HepG2 (cell line): ENCODE measurements around the gene SLC29A1. TPM values are rescaled to one million over a fixed set of nuclear protein-coding genes. Genes with fewer than 3 reads are reported as not detected.

Experiments used
- ATAC-seq: fragments of 200-7000 bp; cut with Tn5 transposase; 3 replicates; pipeline ENCODE4 v1.9.1; 2020; ENCODE audit warnings: mild to moderate bottlenecking, moderate library complexity
- BruUV-seq: library from RNA; stranded (reverse); fragments of 400-500 nt; replicated peaks from 2 replicates; lab custom pipeline; 2021; lab: Mats Ljungman, UMichigan
- CTCF ChIA-PET: fragments of 300-600 bp; formaldehyde crosslinking; extraction: SDS; loops from one replicate; lab custom pipeline; 2021; ENCODE audit warnings: low total read pairs, inconsistent platforms, low intra/inter-chr PET ratio; lab: Yijun Ruan, JAX
- POLR2A ChIA-PET: fragments of 350-600 bp; sonication (Branson Sonifier 250); formaldehyde crosslinking; loops from one replicate; lab custom pipeline; 2020; ENCODE audit warnings: antibody characterized with exemption, inconsistent platforms; lab: Yijun Ruan, JAX
- DNase-seq: peaks from one replicate; pipeline ENCODE4 v3.0.0-alpha.2; 2015; ENCODE audit warnings: low spot score
- FAIRE-seq: peaks from 3 replicates; lab custom pipeline; 2011; peaks lifted over from hg19 to GRCh38; lab: Jason Lieb, UNC
- H2AFZ ChIP-seq: one replicate; pipeline ENCODE4 v1.6.1; 2011; ENCODE audit warnings: low read length, inconsistent platforms
- H3K27ac ChIP-seq: fragments of 300-600 bp; 3 replicates; pipeline ENCODE4 v1.8.0; 2011; ENCODE audit warnings: mixed run types, mild to moderate bottlenecking, mixed read lengths, low read length, inconsistent platforms; ENCODE audit not compliant: insufficient read depth; ENCODE audit errors: extremely low read length
- H3K27me3 ChIP-seq, 2 experiments: fragments of 200-600 bp in 1 of 2; 2 replicates in 1 of 2; 3 replicates in 1 of 2; pipeline versions ENCODE4 v1.6.0 to v1.8.0; 2011; ENCODE audit warnings: low read length in 2 of 2, mild to moderate bottlenecking in 2 of 2, moderate library complexity in 2 of 2, inconsistent platforms in 1 of 2; ENCODE audit not compliant: insufficient read depth in 2 of 2, control insufficient read depth in 1 of 2
- H3K36me3 ChIP-seq, 2 experiments: fragments of 200-600 bp in 1 of 2; replicated peaks in 1 of 2; 2 replicates in 1 of 2; 3 replicates in 1 of 2; pipeline versions ENCODE4 v1.5.1 to v1.8.0; 2011; ENCODE audit warnings: low read length in 2 of 2, inconsistent platforms in 1 of 2; ENCODE audit not compliant: insufficient read depth in 2 of 2, control insufficient read depth in 1 of 2
- H3K4me1 ChIP-seq: 2 replicates; pipeline ENCODE4 v1.5.1; 2012; ENCODE audit warnings: low read length, inconsistent platforms; ENCODE audit not compliant: insufficient read depth
- H3K4me2 ChIP-seq: 2 replicates; pipeline ENCODE4 v1.6.0; 2011; ENCODE audit warnings: low read depth, low read length, inconsistent platforms
- H3K4me3 ChIP-seq, 3 experiments: fragments of 200-600 bp in 1 of 3; sonication (generic), shearing (Covaris generic) in 1 of 3; replicated peaks in 1 of 3; 2 replicates each; pipeline ENCODE4 v1.5.1; 2011 to 2016; ENCODE audit warnings: low read length in 3 of 3, inconsistent platforms in 2 of 3, low read depth in 2 of 3, mild to moderate bottlenecking in 2 of 3, control low read depth in 1 of 3, mixed read lengths in 1 of 3; ENCODE audit not compliant: insufficient read depth in 1 of 3
- H3K79me2 ChIP-seq: one replicate; pipeline ENCODE4 v1.6.1; 2011; ENCODE audit warnings: low read length, inconsistent platforms; ENCODE audit not compliant: insufficient read depth
- H3K9ac ChIP-seq: 2 replicates; pipeline ENCODE4 v1.6.0; 2011; ENCODE audit warnings: mild to moderate bottlenecking, low read depth, low read length, inconsistent platforms; ENCODE audit not compliant: insufficient read depth
- H3K9me3 ChIP-seq: 2 replicates; pipeline ENCODE4 v1.5.1; 2012; ENCODE audit warnings: mild to moderate bottlenecking, low read length
- H4K20me1 ChIP-seq: 2 replicates; pipeline ENCODE4 v1.6.0; 2011; ENCODE audit warnings: inconsistent platforms, mild to moderate bottlenecking, low read length, moderate library complexity; ENCODE audit not compliant: insufficient read depth
- CREB1 ChIP-seq, 2 experiments: fragments of 450-650 bp in 1 of 2; IDR thresholded peaks; 2 replicates each; pipeline ENCODE4 v1.6.1; 2016 to 2017; ENCODE audit warnings: control low read depth in 1 of 2, mild to moderate bottlenecking in 1 of 2, missing compliant biosample characterization in 1 of 2, missing genetic modification characterization in 1 of 2
- EZH2 ChIP-seq: conservative IDR thresholded peaks from 2 replicates; pipeline ENCODE4 v1.6.1; 2012; ENCODE audit warnings: mild to moderate bottlenecking, low read depth, low read length, moderate library complexity
- HMG20B ChIP-seq: conservative IDR thresholded peaks from 2 replicates; pipeline ENCODE4 v1.6.1; 2016; ENCODE audit warnings: missing genetic modification reagents, missing compliant biosample characterization
- KDM5A ChIP-seq: fragments of 200-600 bp; sonication (generic); IDR thresholded peaks from 2 replicates; pipeline ENCODE4 v1.7.0; 2018; ENCODE audit warnings: antibody characterized with exemption, mild to moderate bottlenecking, low read length, borderline replicate concordance
- MZF1 ChIP-seq: sonication (generic); formaldehyde crosslinking; IDR thresholded peaks from 2 replicates; pipeline ENCODE4 v1.8.1; 2023; ENCODE audit warnings: mild to moderate bottlenecking, missing genetic modification reagents, borderline replicate concordance
- NFRKB ChIP-seq: fragments of 450-650 bp; IDR thresholded peaks from 2 replicates; pipeline ENCODE4 v1.6.1; 2017
- PHF21A ChIP-seq: sonication (generic); formaldehyde crosslinking; IDR thresholded peaks from 2 replicates; pipeline ENCODE4 v1.5.0; 2020; ENCODE audit warnings: mild to moderate bottlenecking, missing genetic modification reagents
- PRPF4 ChIP-seq: fragments of 200-400 bp; formaldehyde crosslinking; IDR thresholded peaks from 2 replicates; pipeline ENCODE4 v1.6.1; 2016; ENCODE audit warnings: low read length, low read depth; ENCODE audit not compliant: poor library complexity, severe bottlenecking
- ZBTB7A ChIP-seq: sonication (generic); formaldehyde crosslinking; IDR thresholded peaks from 2 replicates; pipeline ENCODE4 v1.8.0; 2022; ENCODE audit warnings: mild to moderate bottlenecking, missing genetic modification reagents
- ZFP36L1 ChIP-seq: sonication (generic); formaldehyde crosslinking; IDR thresholded peaks from 2 replicates; pipeline ENCODE4 v1.8.0; 2022; ENCODE audit warnings: mild to moderate bottlenecking, missing genetic modification reagents, moderate library complexity
- ZNF143 ChIP-seq: sonication (generic); formaldehyde crosslinking; IDR thresholded peaks from 2 replicates; pipeline ENCODE4 v1.4.0; 2020; ENCODE audit warnings: missing genetic modification reagents
- ZNF496 ChIP-seq: sonication (generic); formaldehyde crosslinking; IDR thresholded peaks from 2 replicates; pipeline ENCODE4 v1.8.1; 2023; ENCODE audit warnings: mild to moderate bottlenecking, moderate library complexity, missing genetic modification reagents; ENCODE audit not compliant: insufficient replicate concordance
- ZSCAN25 ChIP-seq: sonication (generic); formaldehyde crosslinking; IDR thresholded peaks from 2 replicates; pipeline ENCODE4 v1.8.0; 2022; ENCODE audit warnings: mild to moderate bottlenecking, missing genetic modification reagents
- WGBS: methylation state at CpG from one replicate; pipeline ENCODE4 v1.1.6; 2017; ENCODE audit warnings: low lambda C conversion rate; 5-methylcytosine and 5-hydroxymethylcytosine counted together
- in situ Hi-C: cut with HindIII; loops from 2 replicates; pipeline ENCODE4 v1.10.0; 2017; ENCODE audit warnings: low pct_unique_long_range_greater_than_20kb; ENCODE audit not compliant: extremely low pct_ligation_motif_present
- intact Hi-C: fragments of 100-400 bp; cut with micrococcal nuclease; formaldehyde crosslinking; loops from one replicate; pipeline ENCODE4 v1.10.0; 2022; ENCODE audit not compliant: unreplicated experiment
- polyA plus RNA-seq, 8 experiments: library from polyadenylated mRNA; depleted of rRNA in 3 of 8; stranded (reverse) in 7 of 8; unstranded in 1 of 8; fragments of >200 nt; fragmentation: Illumina TruSeq in 4 of 8; extraction: Trizol in 4 of 8; gene quantifications; 2 replicates each; pipeline versions ENCODE4 v1.2.1 to v1.2.3, GENCODE V29; 2011 to 2016; ENCODE audit warnings: low read depth in 4 of 8, missing spikeins in 1 of 8, mixed read lengths in 1 of 8; ENCODE audit not compliant: insufficient read depth in 1 of 8
- total RNA-seq, 5 experiments: library from RNA; depleted of rRNA; stranded (reverse); fragments of >200 nt; fragmentation: Illumina TruSeq; extraction: Trizol; gene quantifications; 2 replicates each; pipeline ENCODE4 v1.2.3, GENCODE V29; 2016; ENCODE audit warnings: low read depth in 1 of 5
- TF ChIP-seq, protein P1 (sequence below): sonication (generic); formaldehyde crosslinking; IDR thresholded peaks from 2 replicates; pipeline ENCODE4 v1.4.0; 2020; ENCODE audit warnings: missing genetic modification reagents
- TF ChIP-seq, protein P2 (sequence below): sonication (generic); formaldehyde crosslinking; IDR thresholded peaks from 2 replicates; pipeline ENCODE4 v1.4.0; 2020; ENCODE audit warnings: mild to moderate bottlenecking, low read depth, missing genetic modification reagents
- TF ChIP-seq, protein P3 (sequence below): sonication (generic); formaldehyde crosslinking; IDR thresholded peaks from 2 replicates; pipeline ENCODE4 v1.5.0; 2020; ENCODE audit warnings: mild to moderate bottlenecking, missing genetic modification reagents, borderline replicate concordance

The SLC29A1 gene
- total and polyA plus RNA-seq, 2 of the 13 experiments (the other 11 are each of a cell fraction or from before 2014, with no cell fraction given): 43.2 to 106 TPM

DNA sequence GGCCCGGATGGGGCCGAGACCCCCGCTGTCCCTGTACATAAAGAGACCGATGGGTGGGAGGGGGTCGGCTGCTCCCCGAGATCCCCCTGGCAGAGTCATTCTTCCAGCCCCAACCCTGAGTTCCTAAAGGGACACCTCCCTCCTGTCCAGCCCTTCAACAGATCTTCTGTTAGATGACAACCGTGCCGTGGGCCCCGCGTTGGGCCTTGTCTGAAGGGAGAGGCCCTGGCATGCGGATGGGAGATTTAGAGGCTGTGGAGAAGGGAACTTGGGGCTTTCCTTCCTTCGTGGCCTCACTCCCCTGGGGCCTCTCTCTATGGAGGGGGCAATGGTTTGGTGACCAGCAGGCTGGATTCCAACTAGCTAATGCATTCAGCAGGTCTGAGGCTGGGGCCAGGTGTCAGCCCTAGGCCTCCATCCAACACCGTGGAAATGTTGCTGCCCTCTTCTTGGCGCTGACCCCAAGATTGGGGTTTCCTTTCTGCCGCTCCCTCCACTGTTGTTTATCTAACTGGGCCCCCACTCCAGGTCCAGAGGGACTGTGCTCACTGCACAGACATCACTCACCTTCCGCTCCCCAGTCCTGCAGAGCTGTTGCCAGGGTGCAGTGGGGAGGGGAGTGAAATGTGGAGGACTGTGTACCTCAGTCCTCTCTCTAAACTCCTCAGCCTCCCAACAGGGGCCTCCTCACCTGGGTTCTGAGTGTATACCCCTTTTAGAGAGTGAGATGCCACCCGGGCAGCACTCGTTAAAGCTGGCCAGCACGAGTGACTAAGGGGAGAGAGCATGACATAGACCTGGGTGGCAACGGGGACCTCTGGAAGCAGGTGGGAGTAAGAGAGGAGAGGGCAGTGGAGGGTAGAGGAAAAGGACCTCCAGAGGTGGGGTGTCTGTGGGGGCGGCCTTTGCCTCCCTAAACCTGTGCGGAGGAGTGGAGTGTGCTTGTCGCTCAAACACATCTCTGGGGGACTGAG is 53.6 kb downstream of the SLC29A1 start (continued):
- TF ChIP-seq HMG20B (CRISPR knock-in tag) (no peak), CREB1 (IDR thresholded peaks at IDR 0.05) (no peak), CREB1 (CRISPR knock-in tag; IDR thresholded peaks at IDR 0.05) (no peak), PRPF4 (no peak), MZF1 (CRISPR knock-in tag) (no peak)

DNA sequence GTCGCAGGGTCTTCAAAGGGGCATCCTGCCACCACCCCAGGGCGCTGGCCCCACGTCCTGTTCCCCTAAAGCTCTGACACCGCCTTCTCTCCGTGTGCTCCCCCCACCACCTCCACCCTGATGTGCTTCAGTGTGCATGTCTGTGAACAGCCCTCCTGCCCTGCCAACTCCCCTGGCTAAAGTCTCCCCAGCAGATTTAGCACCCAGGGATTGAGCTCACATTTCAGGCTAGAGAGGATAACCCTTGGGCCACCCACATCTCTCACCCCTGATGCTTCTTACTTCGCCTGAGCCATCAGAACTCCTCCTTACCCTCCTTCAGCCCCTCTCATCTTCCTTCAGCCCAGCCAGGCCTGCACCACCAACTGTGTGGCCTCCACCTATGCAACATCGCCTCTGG is 54.4 kb downstream of the SLC29A1 start:
- DNase-seq (no peak), FAIRE-seq (no peak), ATAC-seq (no peak)
- Histone ChIP-seq H3K4me3 (no peak overlapping the region), H3K9ac (no peak overlapping the region), H3K27ac (no peak overlapping the region), H4K20me1 (peaks cover 3% of the 10 kb centered on the region; the same call in 1 of the 2 replicates), H3K9me3 (no peaks in the 10 kb centered on the region), H3K4me1 (peaks cover 28% of the 10 kb centered on the region), H2AFZ (no peak overlapping the region), H3K27me3 (peaks cover 36 to 84% of the 10 kb centered on the region in 2 experiments), H3K4me2 (no peak overlapping the region), H3K36me3 (no peaks in the 10 kb centered on the region), H3K79me2 (no peaks in the 10 kb centered on the region)
- intact Hi-C loops (no loop called here), in situ Hi-C loops (no loop called here)
- CTCF ChIA-PET: no interaction called here
- TF ChIP-seq, protein P1, sequence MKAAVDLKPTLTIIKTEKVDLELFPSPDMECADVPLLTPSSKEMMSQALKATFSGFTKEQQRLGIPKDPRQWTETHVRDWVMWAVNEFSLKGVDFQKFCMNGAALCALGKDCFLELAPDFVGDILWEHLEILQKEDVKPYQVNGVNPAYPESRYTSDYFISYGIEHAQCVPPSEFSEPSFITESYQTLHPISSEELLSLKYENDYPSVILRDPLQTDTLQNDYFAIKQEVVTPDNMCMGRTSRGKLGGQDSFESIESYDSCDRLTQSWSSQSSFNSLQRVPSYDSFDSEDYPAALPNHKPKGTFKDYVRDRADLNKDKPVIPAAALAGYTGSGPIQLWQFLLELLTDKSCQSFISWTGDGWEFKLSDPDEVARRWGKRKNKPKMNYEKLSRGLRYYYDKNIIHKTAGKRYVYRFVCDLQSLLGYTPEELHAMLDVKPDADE: no peak
- TF ChIP-seq ZNF496 (CRISPR knock-in tag): no peak
- TF ChIP-seq, protein P2, sequence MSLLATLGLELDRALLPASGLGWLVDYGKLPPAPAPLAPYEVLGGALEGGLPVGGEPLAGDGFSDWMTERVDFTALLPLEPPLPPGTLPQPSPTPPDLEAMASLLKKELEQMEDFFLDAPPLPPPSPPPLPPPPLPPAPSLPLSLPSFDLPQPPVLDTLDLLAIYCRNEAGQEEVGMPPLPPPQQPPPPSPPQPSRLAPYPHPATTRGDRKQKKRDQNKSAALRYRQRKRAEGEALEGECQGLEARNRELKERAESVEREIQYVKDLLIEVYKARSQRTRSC: no peak
- TF ChIP-seq ZBTB7A (CRISPR knock-in tag): no peak
- no peak for TF ChIP-seq ZFP36L1 (CRISPR knock-in tag)
- no peak for TF ChIP-seq PHF21A (CRISPR knock-in tag)
- TF ChIP-seq ZSCAN25 (CRISPR knock-in tag): no peak
- TF ChIP-seq EZH2: no peak
- TF ChIP-seq, protein P3, sequence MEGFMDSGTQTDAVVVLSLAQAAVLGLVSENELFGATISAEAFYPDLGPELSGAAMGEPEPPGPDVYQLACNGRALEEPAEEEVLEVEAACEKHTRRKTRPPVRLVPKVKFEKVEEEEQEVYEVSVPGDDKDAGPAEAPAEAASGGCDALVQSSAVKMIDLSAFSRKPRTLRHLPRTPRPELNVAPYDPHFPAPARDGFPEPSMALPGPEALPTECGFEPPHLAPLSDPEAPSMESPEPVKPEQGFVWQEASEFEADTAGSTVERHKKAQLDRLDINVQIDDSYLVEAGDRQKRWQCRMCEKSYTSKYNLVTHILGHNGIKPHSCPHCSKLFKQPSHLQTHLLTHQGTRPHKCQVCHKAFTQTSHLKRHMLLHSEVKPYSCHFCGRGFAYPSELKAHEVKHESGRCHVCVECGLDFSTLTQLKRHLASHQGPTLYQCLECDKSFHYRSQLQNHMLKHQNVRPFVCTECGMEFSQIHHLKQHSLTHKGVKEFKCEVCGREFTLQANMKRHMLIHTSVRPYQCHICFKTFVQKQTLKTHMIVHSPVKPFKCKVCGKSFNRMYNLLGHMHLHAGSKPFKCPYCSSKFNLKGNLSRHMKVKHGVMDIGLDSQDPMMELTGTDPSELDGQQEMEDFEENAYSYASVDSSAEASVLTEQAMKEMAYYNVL (CRISPR knock-in tag): no peak
- no peak for TF ChIP-seq KDM5A
- TF ChIP-seq NFRKB: no peak
- TF ChIP-seq ZNF143 (CRISPR knock-in tag): no peak
- WGBS: 13% methylated on average over 7 of the region's 7 CpGs
- BruUV-seq: no TSS peak
- POLR2A ChIA-PET: no interaction called here
